H9 (cell line): Measurements from ENCODE around the gene GFM1. TPM values are rescaled to one million over a fixed set of nuclear protein-coding genes. Genes with fewer than 3 reads are reported as not detected.
A peak's percentile ranks its signal among the peaks of the same experiment; 100 is the strongest.

ENCODE experiments used
- DNase-seq: peaks from one replicate; pipeline ENCODE4 v3.0.0-alpha.2; 2017
- H2AFZ ChIP-seq: one replicate; pipeline ENCODE4 v1.6.1; 2013; ENCODE audit warnings: mild to moderate bottlenecking, low read length, control low read depth, moderate library complexity
- H2AK5ac ChIP-seq: 2 replicates; pipeline ENCODE4 v1.6.1; 2013; ENCODE audit warnings: low read length, control low read depth, mixed read lengths; ENCODE audit not compliant: insufficient read length
- H2BK120ac ChIP-seq: one replicate; pipeline ENCODE4 v1.6.1; 2013; ENCODE audit warnings: low read depth, mild to moderate bottlenecking, low read length, control low read depth, inconsistent platforms; ENCODE audit not compliant: poor library complexity, severe bottlenecking
- H2BK12ac ChIP-seq: 2 replicates; pipeline ENCODE4 v1.6.1; 2013; ENCODE audit warnings: low read length, control low read depth, mixed read lengths, low read depth; ENCODE audit not compliant: insufficient read length
- H2BK15ac ChIP-seq: 2 replicates; pipeline ENCODE4 v1.6.1; 2013; ENCODE audit warnings: low read depth, low read length, control low read depth
- H2BK20ac ChIP-seq: one replicate; pipeline ENCODE4 v1.6.1; 2013; ENCODE audit warnings: low read depth, mild to moderate bottlenecking, low read length, control low read depth, inconsistent platforms; ENCODE audit not compliant: poor library complexity, severe bottlenecking
- H2BK5ac ChIP-seq: 2 replicates; pipeline ENCODE4 v1.6.1; 2013; ENCODE audit warnings: low read length, control low read depth, mixed read lengths; ENCODE audit not compliant: insufficient read length
- H3K14ac ChIP-seq: 2 replicates; pipeline ENCODE4 v1.6.1; 2013; ENCODE audit warnings: low read length, control low read depth; ENCODE audit not compliant: insufficient read depth
- H3K18ac ChIP-seq: 2 replicates; pipeline ENCODE4 v1.6.1; 2013; ENCODE audit warnings: low read depth, mild to moderate bottlenecking, mixed read lengths, low read length, control low read depth; ENCODE audit not compliant: insufficient read length
- H3K23ac ChIP-seq: 2 replicates; pipeline ENCODE4 v1.6.1; 2013; ENCODE audit warnings: low read length, control low read depth, mixed read lengths, low read depth; ENCODE audit not compliant: insufficient read length
- H3K23me2 ChIP-seq: 2 replicates; pipeline ENCODE4 v1.6.1; 2013; ENCODE audit warnings: low read depth, mild to moderate bottlenecking, mixed read lengths, low read length, control low read depth; ENCODE audit not compliant: insufficient read length, poor library complexity, severe bottlenecking
- H3K27ac ChIP-seq: 2 replicates; pipeline ENCODE4 v1.5.1; 2013; ENCODE audit warnings: low read length, control low read depth, mixed read lengths, low read depth; ENCODE audit not compliant: insufficient read length
- H3K27me3 ChIP-seq: 2 replicates; pipeline ENCODE4 v1.6.1; 2013; ENCODE audit warnings: low read length, control low read depth, inconsistent platforms; ENCODE audit not compliant: insufficient read depth
- H3K4ac ChIP-seq: 2 replicates; pipeline ENCODE4 v1.6.1; 2013; ENCODE audit warnings: low read depth, mild to moderate bottlenecking, control low read depth, inconsistent platforms, low read length, moderate library complexity
- H3K4me1 ChIP-seq: 2 replicates; pipeline ENCODE4 v1.6.1; 2013; ENCODE audit warnings: low read length, control low read depth, inconsistent platforms; ENCODE audit not compliant: insufficient read depth
- H3K4me2 ChIP-seq: 2 replicates; pipeline ENCODE4 v1.6.1; 2013; ENCODE audit warnings: low read length, control low read depth, mixed read lengths; ENCODE audit not compliant: insufficient read length, insufficient read depth
- H3K56ac ChIP-seq: 2 replicates; pipeline ENCODE4 v1.6.1; 2013; ENCODE audit warnings: low read depth, mild to moderate bottlenecking, mixed read lengths, low read length, control low read depth; ENCODE audit not compliant: insufficient read length
- H3K79me1 ChIP-seq: 2 replicates; pipeline ENCODE4 v1.6.1; 2013; ENCODE audit warnings: low read depth, mild to moderate bottlenecking, moderate library complexity, low read length, control low read depth, inconsistent platforms; ENCODE audit not compliant: insufficient read depth, poor library complexity, severe bottlenecking
- H3K79me2 ChIP-seq: 2 replicates; pipeline ENCODE4 v1.6.1; 2013; ENCODE audit warnings: low read length, control low read depth, inconsistent platforms; ENCODE audit not compliant: insufficient read depth
- H3K9ac ChIP-seq: 2 replicates; pipeline ENCODE4 v1.6.1; 2013; ENCODE audit warnings: low read length, control low read depth, mixed read lengths; ENCODE audit not compliant: insufficient read length; ENCODE audit errors: extremely low read depth
- H3K9me3 ChIP-seq: one replicate; pipeline ENCODE4 v1.6.1; 2013; ENCODE audit warnings: low read depth, low read length, inconsistent platforms; ENCODE audit not compliant: control insufficient read depth
- H3T11ph ChIP-seq: one replicate; pipeline ENCODE4 v1.6.1; 2013; ENCODE audit warnings: mild to moderate bottlenecking, low read length, control low read depth, inconsistent platforms
- H4K20me1 ChIP-seq: one replicate; pipeline ENCODE4 v1.6.1; 2013; ENCODE audit not compliant: control insufficient read depth, insufficient read length, insufficient read depth
- H4K5ac ChIP-seq: 2 replicates; pipeline ENCODE4 v1.6.1; 2013; ENCODE audit warnings: low read depth, mild to moderate bottlenecking, mixed read lengths, low read length, control low read depth; ENCODE audit not compliant: insufficient read length
- H4K8ac ChIP-seq: replicated peaks from 2 replicates; pipeline ENCODE4 v1.6.1; 2013; ENCODE audit warnings: low read length, control low read depth, mixed read lengths, low read depth; ENCODE audit not compliant: insufficient read length
- H4K91ac ChIP-seq: 2 replicates; pipeline ENCODE4 v1.6.1; 2013; ENCODE audit warnings: low read depth, mild to moderate bottlenecking, moderate library complexity, mixed read lengths, low read length, control low read depth; ENCODE audit not compliant: insufficient read length
- H3K27ac Mint-ChIP-seq, 3 experiments: 2 replicates in 2 of 3; 3 replicates in 1 of 3; pipeline ENCODE4 v1.8.0; 2020 to 2021; ENCODE audit warnings: mixed read lengths in 3 of 3, mild to moderate bottlenecking in 1 of 3, moderate library complexity in 1 of 3
- H3K27me3 Mint-ChIP-seq: 2 replicates; pipeline ENCODE4 v1.8.0; 2021; ENCODE audit warnings: low read depth, mild to moderate bottlenecking, moderate library complexity, mixed read lengths
- H3K36me3 Mint-ChIP-seq, 3 experiments: 2 replicates in 2 of 3; 3 replicates in 1 of 3; pipeline ENCODE4 v1.8.0; 2020 to 2021; ENCODE audit warnings: low read depth in 3 of 3, mixed read lengths in 3 of 3; ENCODE audit not compliant: insufficient read depth in 1 of 3
- H3K4me1 Mint-ChIP-seq, 2 experiments: 2 replicates each; pipeline ENCODE4 v1.8.0; 2020; ENCODE audit warnings: mixed read lengths in 2 of 2
- H3K4me3 Mint-ChIP-seq, 2 experiments: 2 replicates in 1 of 2; 3 replicates in 1 of 2; pipeline ENCODE4 v1.8.0; 2020 to 2021; ENCODE audit warnings: mild to moderate bottlenecking in 2 of 2, mixed read lengths in 2 of 2, moderate library complexity in 1 of 2
- H3K9me3 Mint-ChIP-seq, 2 experiments: 2 replicates in 1 of 2; 3 replicates in 1 of 2; pipeline ENCODE4 v1.8.0; 2020; ENCODE audit warnings: mild to moderate bottlenecking in 2 of 2, mixed read lengths in 2 of 2, moderate library complexity in 1 of 2
- CTCF ChIP-seq: fragments of 200-600 bp; sonication (generic); conservative IDR thresholded peaks from 3 replicates; pipeline ENCODE4 v1.8.0; 2021; ENCODE audit warnings: antibody characterized with exemption, mild to moderate bottlenecking
- WGBS: extraction: QIAGEN DNeasy Blood & Tissue Kit; methylation state at CpG from one replicate; pipeline ENCODE4 v1.1.7; 2013; ENCODE audit warnings: missing lambda C conversion rate, low lambda C conversion rate, mixed read lengths; ENCODE audit not compliant: insufficient read length; ENCODE audit errors: extremely low coverage; 5-methylcytosine and 5-hydroxymethylcytosine counted together
- total RNA-seq: library from RNA; stranded (reverse); gene quantifications from 2 replicates; pipeline ENCODE4 v1.2.1, GENCODE V29; 2021

Gene GFM1
- total RNA-seq, 1 experiment from 2014 or later: 47.1 TPM

GRCh38 chr3:158671821-158672214 is 27.5 kb downstream of the GFM1 start:
- no peaks in the 10 kb centered on the region for H3K79me1 ChIP-seq
- no peak overlapping the region for H2AK5ac ChIP-seq
- H3K9me3 ChIP-seq: no peaks in the 10 kb centered on the region
- no peak for DNase-seq
- no peak overlapping the region for H3K56ac ChIP-seq
- H2BK5ac ChIP-seq: no peak overlapping the region
- no peak overlapping the region for H3K23ac ChIP-seq
- peak overlapping the region; percentile 85 to 92 for H3K4me3 Mint-ChIP-seq
- no peak overlapping the region for H2BK15ac ChIP-seq
- peak overlapping the region; percentile 82 for H3K4me2 ChIP-seq
- H2BK12ac ChIP-seq: no peak overlapping the region
- peak overlapping the region; percentile 18 for H3K27ac ChIP-seq
- H3K14ac ChIP-seq: peak overlapping the region; percentile 64; the same call in 1 of the 2 replicates
- no peaks in the 10 kb centered on the region for H3K27me3 Mint-ChIP-seq
- peak overlapping the region in 2 of 3 experiments; percentile 79 to 94; a peak in 3 of 7 replicates for H3K27ac Mint-ChIP-seq
- no peaks in the 10 kb centered on the region for H3K9me3 Mint-ChIP-seq
- peaks cover 9 to 14% of the 10 kb centered on the region in 2 experiments for H3K4me1 Mint-ChIP-seq
- no peak overlapping the region for H2BK20ac ChIP-seq
- no peaks in the 10 kb centered on the region for H3K27me3 ChIP-seq
- H3T11ph ChIP-seq: no peak overlapping the region
- H3K79me2 ChIP-seq: no peaks in the 10 kb centered on the region
- no peak overlapping the region for H4K5ac ChIP-seq
- H3K23me2 ChIP-seq: peaks cover 13% of the 10 kb centered on the region
- H3K36me3 Mint-ChIP-seq: peaks cover 1 to 21% (median 3%) of the 10 kb centered on the region in 3 experiments; a peak in 6 of 7 replicates
- H4K8ac ChIP-seq: no peak overlapping the region
- peak overlapping the region; percentile 27 for H3K9ac ChIP-seq
- no peak overlapping the region for H3K4ac ChIP-seq
- no peaks in the 10 kb centered on the region for H4K20me1 ChIP-seq
- H2AFZ ChIP-seq: no peak overlapping the region
- no CpG with 5 or more reads among the region's 6 CpGs for WGBS
- no peak overlapping the region for H2BK120ac ChIP-seq
- no peaks in the 10 kb centered on the region; the same call in 1 of the 2 replicates for H3K4me1 ChIP-seq
- no peak overlapping the region for H4K91ac ChIP-seq
- no peak for TF ChIP-seq CTCF
- H3K18ac ChIP-seq: peak overlapping the region; percentile 6
